ENCODE results near the gene TMIGD3. TPM values are rescaled to one million over a fixed set of nuclear protein-coding genes. Genes with fewer than 3 reads are reported as not detected.

TMIGD3 gene
- total and polyA plus RNA-seq, 2 donors (not counting 1 experiment from before 2014, with no cell fraction given): 0.19 TPM; not detected in 1

DNA sequence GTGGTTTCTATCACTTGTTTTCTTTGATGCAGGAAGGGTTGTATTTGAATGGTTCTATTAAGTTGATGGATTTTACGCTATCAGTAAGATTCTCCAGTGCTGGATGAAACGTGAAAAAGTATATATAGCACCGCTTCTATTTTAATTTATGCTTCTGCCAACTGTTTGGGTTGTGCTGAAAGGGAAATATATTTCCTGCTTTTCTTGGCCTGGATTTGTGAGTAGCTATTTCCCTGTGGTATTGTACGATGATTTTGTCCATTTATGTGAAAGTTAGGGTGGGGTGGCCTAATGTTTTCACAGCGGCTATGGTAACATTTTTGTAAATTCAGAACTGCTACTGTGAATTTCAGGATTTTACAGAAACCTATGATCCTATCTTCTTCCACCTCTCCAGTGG lies 29.3 kb downstream of the TMIGD3 start:
- H2AFZ ChIP-seq (ENCODE audit: insufficient read depth, low read depth, low read length, poor library complexity, severe bottlenecking): peak overlapping the region; percentile 55
- POLR2A ChIA-PET: interaction anchor here (0.8 to 2.3 kb wide), 2 partner anchors 33 to 74 kb away, joined by 3 to 10 read pairs; no protein-coding TSS in a partner anchor
- peak overlapping the region; percentile 82 to 91 for H3K27ac ChIP-seq (ENCODE audit: low read length in 2 of 2)
- H3K4me3 ChIP-seq (ENCODE audit: control extremely low read depth in 1 of 5, extremely low read depth in 1 of 5, insufficient read depth in 1 of 5, low read depth in 2 of 5, low read length in 4 of 5): peak overlapping the region; percentile 62 to 97 (median 77)
- ATAC-seq (ENCODE audit: low read depth) (no peak), DNase-seq (no peak)
- H3K9ac ChIP-seq (ENCODE audit: low read length): peak overlapping the region; percentile 92
- peaks cover 76 to 81% of the 10 kb centered on the region in 2 donors for H3K4me1 ChIP-seq (ENCODE audit: control insufficient read depth in 2 of 2, insufficient read depth in 2 of 2, low read length in 2 of 2)
- H3K27ac Mint-ChIP-seq: peak overlapping the region; percentile 98
- WGBS (ENCODE audit: insufficient coverage): 17% methylated on average over 1 of the region's 5 CpGs
- peaks cover 0 to 2% (median 0%) of the 10 kb centered on the region in 3 donors for H3K9me3 ChIP-seq (ENCODE audit: control extremely low read depth in 1 of 3, control insufficient read depth in 2 of 3, insufficient read depth in 1 of 3, low read length in 2 of 3)
- H4K20me1 ChIP-seq (ENCODE audit: control insufficient read depth, insufficient read depth, low read length, poor library complexity, severe bottlenecking): no peaks in the 10 kb centered on the region
- TF ChIP-seq CTCF (IDR thresholded peaks at IDR 0.05) (no peak), EZH2 (IDR thresholded peaks at IDR 0.05; ENCODE audit: borderline replicate concordance, insufficient read depth, low read depth, low read length, poor library complexity, severe bottlenecking) (no peak)
- intact Hi-C loops (cut with micrococcal nuclease): loop anchor here (5.0 kb wide), 1 partner anchor 512 kb away; the partner anchor contains the start of gene LRIF1
- peaks cover 58% of the 10 kb centered on the region for H3K4me1 Mint-ChIP-seq
- H3K27me3 Mint-ChIP-seq: no peaks in the 10 kb centered on the region
- peak overlapping the region; percentile 79 for H3K4me2 ChIP-seq (replicated peaks; ENCODE audit: low read depth, low read length, poor library complexity, severe bottlenecking)
- no peaks in the 10 kb centered on the region for H3K27me3 ChIP-seq (replicated peaks in 1 of 4; ENCODE audit: control extremely low read depth in 1 of 4, control insufficient read depth in 3 of 4, insufficient read depth in 4 of 4, low read length in 3 of 4)
- peaks cover 68% of the 10 kb centered on the region for H3K79me2 ChIP-seq (ENCODE audit: control insufficient read depth, insufficient read depth, low read length)
- CTCF ChIA-PET: interaction anchor here (0.7 to 14.7 kb wide), 5 partner anchors 10 to 235 kb away, joined by 3 to 276 read pairs (median 3); partner anchors contain the start of genes ADORA3 and TMIGD3
- peaks cover 4 to 19% of the 10 kb centered on the region in 2 experiments for H3K36me3 ChIP-seq (replicated peaks in 1 of 2; ENCODE audit: control extremely low read depth in 1 of 2, control insufficient read depth in 1 of 2, extremely low read depth in 1 of 2, insufficient read depth in 2 of 2, low read length in 1 of 2)
- peak overlapping the region; percentile 95 for H3K4me3 Mint-ChIP-seq
- H3K9me3 Mint-ChIP-seq (ENCODE audit: insufficient read depth): no peaks in the 10 kb centered on the region

- Histone ChIP-seq H3K36me3 (replicated peaks in 1 of 2; ENCODE audit: control extremely low read depth in 1 of 2, control insufficient read depth in 1 of 2, extremely low read depth in 1 of 2, insufficient read depth in 2 of 2, low read length in 1 of 2) (peaks cover 4 to 15% of the 10 kb centered on the region in 2 experiments), H3K4me3 (ENCODE audit: control extremely low read depth in 1 of 5, extremely low read depth in 1 of 5, insufficient read depth in 1 of 5, low read depth in 2 of 5, low read length in 4 of 5) (peak overlapping the region in 1 of 5 experiments; percentile 36), H3K79me2 (ENCODE audit: control insufficient read depth, insufficient read depth, low read length) (peaks cover 61% of the 10 kb centered on the region), H3K9ac (ENCODE audit: low read length) (peak overlapping the region; percentile 30), H4K20me1 (ENCODE audit: control insufficient read depth, insufficient read depth, low read length, poor library complexity, severe bottlenecking) (no peaks in the 10 kb centered on the region), H3K4me1 (ENCODE audit: control insufficient read depth in 2 of 2, insufficient read depth in 2 of 2, low read length in 2 of 2) (peaks cover 60% of the 10 kb centered on the region in 2 donors), H2AFZ (ENCODE audit: insufficient read depth, low read depth, low read length, poor library complexity, severe bottlenecking) (peak overlapping the region; percentile 3), H3K27me3 (replicated peaks in 1 of 4; ENCODE audit: control extremely low read depth in 1 of 4, control insufficient read depth in 3 of 4, insufficient read depth in 4 of 4, low read length in 3 of 4) (no peaks in the 10 kb centered on the region), H3K9me3 (ENCODE audit: control extremely low read depth in 1 of 3, control insufficient read depth in 2 of 3, insufficient read depth in 1 of 3, low read length in 2 of 3) (peaks cover 0 to 2% (median 0%) of the 10 kb centered on the region in 3 donors), H3K4me2 (replicated peaks; ENCODE audit: low read depth, low read length, poor library complexity, severe bottlenecking) (peak overlapping the region; percentile 79), H3K27ac (ENCODE audit: low read length in 2 of 2) (peak overlapping the region; percentile 88 to 92)
- H3K9me3 Mint-ChIP-seq (ENCODE audit: insufficient read depth): no peaks in the 10 kb centered on the region
- DNase-seq (no peak), ATAC-seq (ENCODE audit: low read depth) (no peak)
- peaks cover 34% of the 10 kb centered on the region for H3K4me1 Mint-ChIP-seq
- POLR2A ChIA-PET: interaction anchor here (0.9 to 2.3 kb wide), 5 partner anchors 9 to 268 kb away, joined by 3 to 8 read pairs (median 5); partner anchors contain the start of genes ATP5PB, INKA2 and WDR77
- CTCF ChIA-PET: interaction anchor here (0.8 to 3.0 kb wide), 7 partner anchors 9 to 285 kb away, joined by 3 to 34 read pairs (median 5); partner anchors contain the start of gene DDX20
- H3K27me3 Mint-ChIP-seq: no peaks in the 10 kb centered on the region
- intact Hi-C loops (cut with micrococcal nuclease): loop anchor here (1.0 to 5.0 kb wide), 4 partner anchors 22 to 509 kb away; partner anchors contain the start of genes ATP5PB, LRIF1 and WDR77
- no peak overlapping the region for H3K4me3 Mint-ChIP-seq
- WGBS (ENCODE audit: insufficient coverage): no CpG with 5 or more reads among the region's 3 CpGs
- no peak for TF ChIP-seq EZH2 (IDR thresholded peaks at IDR 0.05; ENCODE audit: borderline replicate concordance, insufficient read depth, low read depth, low read length, poor library complexity, severe bottlenecking)
- TF ChIP-seq CTCF (IDR thresholded peaks at IDR 0.05): no peak
- H3K27ac Mint-ChIP-seq: no peak overlapping the region
Measured at GRCh38 chr1:111471538-111471937, 31.9 kb downstream of the TMIGD3 start.
